NCI-H2196 (cell line): Measurements from ENCODE around the gene RTL9.
"Not testable (repeated sequence)": the region's sequence is repeated elsewhere in the genome, so short reads cannot be mapped to it uniquely, and the experiment has no call there.

ENCODE experiments used
- DNase-seq: peaks from one replicate; lab custom pipeline; 2025; ENCODE audit not compliant: unreplicated experiment; lab: John Stamatoyannopoulos, UW

Gene RTL9

GRCh38 chrX:110358548-110358947 lies at the start of gene RTL9:
Gene RTL9, plus strand, starts transcription at chrX:110358848. Its CDS starts 91,770 bp downstream, at chrX:110450618.
- no peak for DNase-seq

GRCh38 chrX:110310000-110310790 lies 48.5 kb upstream of the RTL9 start:
- peak; percentile 6 for DNase-seq

DNA sequence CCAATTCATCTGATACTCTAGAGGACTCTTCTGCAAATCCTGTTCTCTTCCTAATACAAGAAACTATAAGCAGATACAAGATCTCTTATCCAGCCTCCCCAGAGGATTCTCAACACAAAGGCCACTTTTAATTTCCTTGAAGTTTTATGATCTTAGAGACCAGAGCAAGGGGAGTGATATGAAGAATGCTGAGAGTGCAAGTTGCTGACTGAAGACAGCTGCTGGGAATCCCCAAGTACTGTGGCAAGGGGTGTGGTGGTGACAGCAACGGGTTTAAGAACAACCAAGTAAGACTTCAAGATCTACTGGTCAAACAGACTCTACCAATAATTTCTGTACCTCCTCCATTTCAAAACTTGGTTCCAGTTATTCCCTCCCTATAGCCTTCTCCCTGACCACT lies 47.8 kb upstream of the RTL9 start:
- no peak for DNase-seq

- DNase-seq: no peak
These were observed 47.0 kb upstream of the RTL9 start for GRCh38 chrX:110311437-110312230.

GRCh38 chrX:110315551-110315950 lies 43.1 kb upstream of the RTL9 start:
- DNase-seq: no peak

DNA sequence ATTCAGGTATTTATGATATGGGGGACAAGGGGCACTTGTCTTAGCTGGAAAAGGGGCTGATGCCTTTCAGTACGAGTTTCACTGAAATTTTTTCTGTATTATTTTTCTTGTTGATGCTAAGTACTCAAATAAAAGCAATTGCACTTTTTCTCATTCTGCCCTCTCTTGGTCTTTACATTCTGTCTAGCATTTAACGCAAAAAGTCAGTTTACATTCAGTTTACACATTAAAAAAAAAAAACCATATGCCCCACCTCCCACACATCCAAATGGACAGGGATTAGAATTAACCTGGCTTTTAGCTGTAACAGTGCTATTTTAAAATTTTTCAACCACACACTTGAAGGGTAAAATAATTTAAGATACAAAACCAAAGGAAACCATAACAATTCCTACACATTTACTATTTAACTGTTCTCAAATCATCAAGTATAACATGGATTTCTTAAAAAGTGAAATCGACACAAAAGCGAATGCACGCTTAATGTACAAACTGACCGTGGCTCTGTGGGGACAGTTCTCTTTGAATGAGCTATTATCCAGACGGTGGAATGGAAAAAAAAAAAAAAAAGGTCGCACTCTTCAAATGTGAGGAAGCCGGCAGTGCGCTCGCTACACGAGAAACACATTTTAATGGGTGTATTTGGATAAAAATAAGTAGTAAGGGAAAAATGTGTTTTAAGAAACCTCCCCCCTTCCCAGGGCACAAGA lies 42.1 kb upstream of the RTL9 start:
- no peak for DNase-seq

- DNase-seq: no peak
These were observed 41.4 kb upstream of the RTL9 start for GRCh38 chrX:110317061-110317819.

GRCh38 chrX:110317820-110318663 lies 40.6 kb upstream of the RTL9 start, which contains the start of gene AMMECR1:
Gene AMMECR1, minus strand, starts transcription at chrX:110318085. Its CDS starts 14 bp downstream, at chrX:110318071.
- DNase-seq: peak; percentile 79

DNA sequence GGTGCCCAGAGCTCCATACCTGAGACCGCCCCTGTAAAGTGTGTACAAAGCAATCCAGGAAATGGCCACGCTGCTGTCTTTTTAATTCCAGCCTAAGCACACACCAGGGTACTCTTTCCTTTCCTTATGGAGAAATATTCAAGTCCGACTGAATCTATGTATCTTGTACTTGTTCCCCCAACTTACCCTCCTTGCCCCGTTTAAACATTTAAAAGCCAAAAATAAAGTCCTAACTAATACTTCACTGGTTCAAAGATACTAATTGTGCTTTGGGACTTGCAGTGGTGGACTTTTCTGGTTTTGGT lies 40.0 kb upstream of the RTL9 start:
- peak; percentile 14 for DNase-seq

- no peak for DNase-seq
These were observed 38.2 kb upstream of the RTL9 start for GRCh38 chrX:110320381-110320987.

- no peak for DNase-seq
These were observed 37.6 kb upstream of the RTL9 start for GRCh38 chrX:110321081-110321480.

DNA sequence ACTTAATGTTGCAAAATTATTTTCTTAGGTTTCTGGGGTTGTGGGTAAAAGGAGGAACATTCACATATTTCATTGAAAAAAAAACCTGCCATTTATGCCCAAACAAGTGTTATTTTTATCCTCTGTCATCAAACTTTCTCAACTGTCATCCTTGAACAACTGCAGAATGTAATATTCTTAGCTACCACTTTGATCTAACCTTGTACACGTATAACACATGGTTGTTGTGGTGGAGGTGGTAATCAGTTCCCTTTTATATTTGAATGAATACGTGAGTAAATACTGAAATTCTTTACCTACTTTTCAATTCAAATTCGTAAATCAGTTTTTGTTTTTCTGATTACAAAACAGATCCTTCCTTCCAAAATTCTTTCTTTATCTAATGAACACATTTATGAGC lies 37.0 kb upstream of the RTL9 start:
- DNase-seq: no peak

GRCh38 chrX:110322603-110323002 lies 36.0 kb upstream of the RTL9 start:
- DNase-seq: no peak

- no peak for DNase-seq
These were observed 31.9 kb upstream of the RTL9 start for GRCh38 chrX:110326712-110327111.

DNA sequence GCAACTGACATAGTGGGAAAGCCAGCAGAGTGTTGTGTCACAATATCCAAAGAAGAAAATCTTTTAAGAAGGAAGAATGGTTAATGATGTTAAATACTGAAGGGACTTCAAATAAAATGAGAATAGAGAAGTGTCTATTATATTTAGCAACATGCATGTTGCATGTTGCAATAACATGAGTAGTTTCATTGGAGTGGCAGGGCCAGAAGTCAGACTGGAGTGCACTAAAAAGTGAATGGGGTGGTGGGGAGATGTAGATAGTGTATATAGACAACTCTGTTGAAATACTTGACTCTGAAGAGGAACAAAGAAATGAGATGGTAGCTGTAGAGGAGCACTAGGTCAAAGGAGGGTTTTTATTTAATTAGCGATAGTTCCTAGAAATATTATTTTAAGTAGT lies 31.3 kb upstream of the RTL9 start:
- DNase-seq: no peak

DNA sequence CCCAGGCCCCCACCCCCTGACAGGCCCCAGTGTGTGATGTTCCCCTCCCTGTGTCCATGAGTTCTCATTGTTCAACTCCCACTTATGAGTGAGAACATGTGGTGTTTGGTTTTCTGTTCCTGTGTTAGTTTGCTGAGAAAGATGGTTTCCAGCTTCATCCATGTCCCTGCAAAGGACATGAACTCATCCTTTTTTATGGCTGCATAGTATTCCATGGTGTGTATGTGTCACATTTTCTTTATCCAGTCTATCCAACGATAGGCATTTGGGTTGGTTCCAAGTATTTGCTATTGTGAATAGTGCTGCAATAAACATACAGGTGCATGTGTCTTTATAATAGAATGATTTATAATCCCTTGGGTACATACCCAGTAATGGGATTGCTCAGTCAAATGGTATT lies 30.0 kb upstream of the RTL9 start:
- not testable (repeated sequence) for DNase-seq

DNA sequence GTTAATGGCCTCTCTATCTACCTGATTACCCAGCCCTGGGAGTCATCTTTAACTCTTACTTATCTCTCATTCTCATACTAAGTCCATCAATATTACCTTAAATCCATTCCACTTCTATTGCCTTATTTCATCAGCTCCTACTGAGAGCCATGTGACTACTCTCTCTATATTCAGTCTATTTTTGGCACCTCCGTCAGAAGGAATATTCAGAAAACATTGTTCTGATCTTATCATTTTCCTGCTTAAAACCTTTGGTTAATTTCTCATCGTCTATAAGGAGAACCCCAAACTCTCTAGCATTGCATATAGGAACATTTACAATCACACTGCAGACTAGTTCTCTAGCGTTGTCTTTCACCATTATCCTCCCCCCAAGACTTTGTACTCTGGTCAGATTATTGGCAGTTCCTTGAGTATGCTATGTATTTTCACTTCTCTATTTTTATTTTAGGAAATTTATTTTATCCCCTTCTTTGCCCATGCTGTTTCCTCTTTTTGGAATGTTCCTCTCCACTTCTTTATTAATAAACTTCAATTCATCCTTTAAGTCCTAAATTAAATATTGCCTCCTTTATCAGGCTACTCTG lies 27.1 kb upstream of the RTL9 start:
- DNase-seq: no peak

DNA sequence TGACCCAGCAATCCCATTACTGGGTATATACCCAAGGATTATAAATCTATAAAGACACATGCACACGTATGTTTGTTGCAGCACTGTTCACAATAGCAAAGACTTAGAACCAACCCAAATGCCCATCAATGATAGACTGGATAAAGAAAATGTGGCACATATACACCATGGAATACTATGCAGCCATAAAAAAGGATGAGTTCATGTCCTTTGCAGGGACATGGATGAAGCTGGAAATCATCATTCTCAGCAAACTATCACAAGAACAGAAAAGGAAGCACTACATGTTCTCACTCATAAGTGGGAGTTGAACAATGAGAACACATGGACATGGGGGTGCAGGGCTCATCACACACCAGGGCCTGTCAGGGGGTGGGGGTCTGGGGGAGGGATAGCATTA lies 25.2 kb upstream of the RTL9 start:
- DNase-seq: not testable (repeated sequence)

DNA sequence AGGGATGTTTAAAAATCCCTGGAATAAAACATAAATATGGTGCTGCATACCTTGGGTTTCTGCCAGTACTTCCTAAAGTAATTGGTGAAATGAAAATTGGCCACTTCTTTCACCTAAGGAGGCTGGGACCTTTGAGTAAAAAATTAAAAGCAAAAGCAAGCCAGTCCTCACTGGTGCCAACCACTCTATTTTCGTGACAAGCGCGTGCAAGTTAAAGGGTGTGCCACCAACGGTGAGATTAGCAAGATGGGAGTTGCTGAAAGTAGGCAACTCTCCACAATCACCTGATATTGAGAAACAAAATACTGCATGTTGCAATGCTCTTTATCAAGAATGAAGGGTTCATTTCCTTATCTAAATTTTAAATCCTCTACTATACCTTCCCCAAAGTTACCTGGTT lies 19.7 kb upstream of the RTL9 start:
- DNase-seq: no peak
